Ishikawa (cell line): Measurements from ENCODE around the gene NEIL3.

ENCODE experiments used
- CEBPB ChIP-seq: IDR thresholded peaks from 2 replicates; pipeline ENCODE4 v1.6.1; 2012
- CREB1 ChIP-seq: IDR thresholded peaks from 2 replicates; pipeline ENCODE4 v1.6.1; 2012; ENCODE audit warnings: low read depth
- EGR1 ChIP-seq: IDR thresholded peaks from 2 replicates; pipeline ENCODE4 v1.6.1; 2012
- EP300 ChIP-seq: IDR thresholded peaks from 2 replicates; pipeline ENCODE4 v1.6.1; 2012; ENCODE audit warnings: borderline replicate concordance
- MAX ChIP-seq: IDR thresholded peaks from 2 replicates; pipeline ENCODE4 v1.6.1; 2012
- NFIC ChIP-seq: IDR thresholded peaks from 2 replicates; pipeline ENCODE4 v1.6.1; 2012
- RAD21 ChIP-seq: IDR thresholded peaks from 2 replicates; pipeline ENCODE4 v1.6.1; 2012; ENCODE audit warnings: low read depth
- TAF1 ChIP-seq: IDR thresholded peaks from 2 replicates; pipeline ENCODE4 v1.6.1; 2012; ENCODE audit warnings: low read depth, mild to moderate bottlenecking
- TCF12 ChIP-seq: IDR thresholded peaks from 2 replicates; pipeline ENCODE4 v1.6.1; 2012; ENCODE audit warnings: low read depth
- TEAD4 ChIP-seq: IDR thresholded peaks from 2 replicates; pipeline ENCODE4 v1.6.1; 2012
- USF1 ChIP-seq: IDR thresholded peaks from 2 replicates; pipeline ENCODE4 v1.6.1; 2012
- YY1 ChIP-seq: IDR thresholded peaks from 2 replicates; pipeline ENCODE4 v1.6.1; 2012; ENCODE audit warnings: low read depth
- TF ChIP-seq, protein P1 (sequence below): IDR thresholded peaks from 2 replicates; pipeline ENCODE4 v1.6.1; 2012; ENCODE audit warnings: low read depth, mild to moderate bottlenecking

DNA sequence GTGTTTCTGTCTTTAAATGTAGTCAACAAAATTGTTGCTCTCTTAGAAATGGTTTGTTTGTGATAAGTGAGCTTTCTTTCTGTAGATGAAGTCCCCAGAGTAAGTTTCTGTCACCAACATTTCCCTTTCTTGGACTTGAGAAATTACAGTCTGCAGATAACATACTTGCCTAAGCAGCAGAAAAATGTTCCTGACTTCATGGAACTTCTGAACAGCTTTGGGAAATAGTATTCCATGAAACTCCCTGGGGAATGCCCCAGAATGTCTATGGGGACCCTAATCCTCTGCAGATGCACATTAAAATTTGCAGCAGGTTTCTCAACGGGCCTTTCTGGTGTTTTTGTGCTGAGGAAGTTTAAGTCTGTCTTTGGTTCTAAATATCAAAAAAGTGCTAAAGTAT lies 38.6 kb upstream of the NEIL3 start:
- TF ChIP-seq TEAD4 (no peak), CEBPB (no peak), MAX (no peak), EGR1 (no peak), USF1 (no peak), RAD21 (no peak), EP300 (no peak), TAF1 (no peak), NFIC (no peak), CREB1 (no peak), TCF12 (no peak), YY1 (no peak)
- TF ChIP-seq, protein P1, sequence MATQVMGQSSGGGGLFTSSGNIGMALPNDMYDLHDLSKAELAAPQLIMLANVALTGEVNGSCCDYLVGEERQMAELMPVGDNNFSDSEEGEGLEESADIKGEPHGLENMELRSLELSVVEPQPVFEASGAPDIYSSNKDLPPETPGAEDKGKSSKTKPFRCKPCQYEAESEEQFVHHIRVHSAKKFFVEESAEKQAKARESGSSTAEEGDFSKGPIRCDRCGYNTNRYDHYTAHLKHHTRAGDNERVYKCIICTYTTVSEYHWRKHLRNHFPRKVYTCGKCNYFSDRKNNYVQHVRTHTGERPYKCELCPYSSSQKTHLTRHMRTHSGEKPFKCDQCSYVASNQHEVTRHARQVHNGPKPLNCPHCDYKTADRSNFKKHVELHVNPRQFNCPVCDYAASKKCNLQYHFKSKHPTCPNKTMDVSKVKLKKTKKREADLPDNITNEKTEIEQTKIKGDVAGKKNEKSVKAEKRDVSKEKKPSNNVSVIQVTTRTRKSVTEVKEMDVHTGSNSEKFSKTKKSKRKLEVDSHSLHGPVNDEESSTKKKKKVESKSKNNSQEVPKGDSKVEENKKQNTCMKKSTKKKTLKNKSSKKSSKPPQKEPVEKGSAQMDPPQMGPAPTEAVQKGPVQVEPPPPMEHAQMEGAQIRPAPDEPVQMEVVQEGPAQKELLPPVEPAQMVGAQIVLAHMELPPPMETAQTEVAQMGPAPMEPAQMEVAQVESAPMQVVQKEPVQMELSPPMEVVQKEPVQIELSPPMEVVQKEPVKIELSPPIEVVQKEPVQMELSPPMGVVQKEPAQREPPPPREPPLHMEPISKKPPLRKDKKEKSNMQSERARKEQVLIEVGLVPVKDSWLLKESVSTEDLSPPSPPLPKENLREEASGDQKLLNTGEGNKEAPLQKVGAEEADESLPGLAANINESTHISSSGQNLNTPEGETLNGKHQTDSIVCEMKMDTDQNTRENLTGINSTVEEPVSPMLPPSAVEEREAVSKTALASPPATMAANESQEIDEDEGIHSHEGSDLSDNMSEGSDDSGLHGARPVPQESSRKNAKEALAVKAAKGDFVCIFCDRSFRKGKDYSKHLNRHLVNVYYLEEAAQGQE = no peak
